ENCODE results near the gene WIPI1. TPM values are rescaled to one million over a fixed set of nuclear protein-coding genes. Genes with fewer than 3 reads are reported as not detected.
A peak's percentile ranks its signal among the peaks of the same experiment; 100 is the strongest.
"Not testable (repeated sequence)": the region's sequence is repeated elsewhere in the genome, so short reads cannot be mapped to it uniquely, and the experiment has no call there.

The WIPI1 gene
- polyA plus RNA-seq, 2 of the 4 experiments (the other 2 are of a cell fraction) = 9.5 to 19.7 TPM

DNA sequence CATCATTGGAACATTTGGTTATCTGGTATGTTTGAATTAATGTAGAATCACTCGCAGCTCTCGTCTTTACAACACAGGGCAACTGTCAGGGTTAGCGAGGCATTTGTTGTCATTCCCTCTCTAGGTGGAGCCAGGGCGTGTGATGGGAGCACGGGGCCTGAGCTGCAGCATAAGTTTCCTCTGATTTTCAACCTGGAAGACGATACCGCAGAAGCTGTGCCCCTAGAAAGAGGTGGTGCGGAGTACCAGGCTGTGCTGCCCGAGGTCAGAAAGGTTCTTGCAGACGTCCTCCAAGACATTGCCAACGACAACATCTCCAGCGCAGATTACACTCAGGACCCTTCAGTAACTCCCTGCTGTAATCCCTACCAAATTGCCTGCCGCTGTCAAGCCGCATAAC is 37.2 kb downstream of the WIPI1 start:
- ATAC-seq (no peak; a peak in 1 of 6 replicates), DNase-seq (ENCODE audit: low read depth in 1 of 2, low spot score in 1 of 2) (no peak), FAIRE-seq (no peak)
- H3K9me3 ChIP-seq = no peaks in the 10 kb centered on the region
- H3K4me1 ChIP-seq = no peaks in the 10 kb centered on the region
- no peak overlapping the region for H3K4me2 ChIP-seq
- ChIA-PET CTCF (interaction anchor here (2.0 to 2.1 kb wide), 2 partner anchors 17 to 21 kb away, joined by 5 to 10 read pairs; no protein-coding TSS in a partner anchor), POLR2A (no interaction called here)
- TF ChIP-seq KDM1A (IDR thresholded peaks at IDR 0.05; ENCODE audit: low read depth) (no peak), FOXS1 (CRISPR knock-in tag; IDR thresholded peaks at IDR 0.05) (no peak), CHD4 (IDR thresholded peaks at IDR 0.05; ENCODE audit: borderline replicate concordance) (no peak), POLR2AphosphoS2 (conservative IDR thresholded peaks at IDR 0.05; ENCODE audit: low read length) (no peak), HOXA7 (CRISPR knock-in tag; IDR thresholded peaks at IDR 0.05) (no peak), HEYL (CRISPR knock-in tag; IDR thresholded peaks at IDR 0.05) (no peak), RCOR1 (IDR thresholded peaks at IDR 0.05; ENCODE audit: low read depth, low read length) (no peak), HDAC2 (IDR thresholded peaks at IDR 0.05) (no peak)
- 79% methylated on average over 14 of the region's 14 CpGs for WGBS (ENCODE audit: missing lambda C conversion rate)
- H3K4me3 ChIP-seq = no peak overlapping the region
- H3K27ac ChIP-seq = no peak overlapping the region

DNA sequence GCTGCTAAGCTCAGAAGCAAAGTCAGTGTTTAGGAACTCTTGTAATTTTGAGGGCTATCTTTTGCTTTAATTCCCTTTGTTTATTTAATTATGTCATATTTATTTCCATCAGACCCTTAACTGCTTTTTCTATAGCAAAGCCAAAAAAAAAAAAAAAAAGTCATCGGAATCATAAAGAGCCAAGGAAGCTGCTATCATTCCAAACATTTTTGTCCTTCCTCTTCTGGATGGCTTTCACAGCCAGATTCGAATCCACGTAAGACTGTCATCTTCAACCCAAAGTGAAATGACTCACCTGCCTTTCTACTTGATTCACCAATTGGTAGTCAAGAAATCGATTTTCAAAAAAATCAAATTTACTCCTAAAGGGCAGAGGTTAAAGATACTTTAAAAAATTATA is 38.4 kb downstream of the WIPI1 start:
- H3K4me1 ChIP-seq = no peaks in the 10 kb centered on the region
- no peak overlapping the region for H3K4me2 ChIP-seq
- ChIA-PET CTCF (interaction anchor here (0.8 to 2.1 kb wide), 8 partner anchors 13 to 154 kb away, joined by 3 to 10 read pairs (median 5); no protein-coding TSS in a partner anchor), POLR2A (no interaction called here)
- no peak for ATAC-seq
- WGBS (ENCODE audit: missing lambda C conversion rate) = 41% methylated on average over 4 of the region's 4 CpGs
- FAIRE-seq = no peak
- TF ChIP-seq FOSL2 (IDR thresholded peaks at IDR 0.05) = no peak
- no peak for TF ChIP-seq FOSL2 (CRISPR knock-in tag; IDR thresholded peaks at IDR 0.05)
- no peak for TF ChIP-seq SREBF2 (IDR thresholded peaks at IDR 0.05)
- no peak for TF ChIP-seq TFCP2L1 (CRISPR knock-in tag; IDR thresholded peaks at IDR 0.05)
- TF ChIP-seq, protein P1, sequence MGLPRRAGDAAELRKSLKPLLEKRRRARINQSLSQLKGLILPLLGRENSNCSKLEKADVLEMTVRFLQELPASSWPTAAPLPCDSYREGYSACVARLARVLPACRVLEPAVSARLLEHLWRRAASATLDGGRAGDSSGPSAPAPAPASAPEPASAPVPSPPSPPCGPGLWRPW (IDR thresholded peaks at IDR 0.05) = no peak
- H3K4me3 ChIP-seq = no peak overlapping the region
- H3K9me3 ChIP-seq = no peaks in the 10 kb centered on the region
- H3K27ac ChIP-seq = no peak overlapping the region
- no peak for DNase-seq (ENCODE audit: low read depth in 1 of 2, low spot score in 1 of 2)

DNA sequence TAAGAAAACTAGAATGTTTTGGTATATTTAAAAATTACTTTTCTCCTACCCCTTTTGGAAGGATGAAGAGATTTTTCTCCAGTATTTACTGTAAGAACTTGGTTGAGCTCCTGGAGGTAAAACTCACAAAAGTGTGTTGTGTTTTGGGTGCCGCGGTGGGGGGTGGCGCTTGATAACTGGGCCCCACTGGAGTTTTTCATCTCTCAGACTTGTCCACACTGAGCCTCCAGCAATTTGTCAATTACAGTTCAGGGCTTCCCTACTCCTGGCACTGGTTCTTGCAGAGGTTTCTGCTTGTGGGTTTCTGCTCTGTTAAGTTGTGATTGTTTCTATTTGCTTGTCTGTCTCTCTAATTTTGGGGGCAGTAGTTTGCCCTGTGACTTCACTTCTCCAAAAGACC is 40.0 kb downstream of the WIPI1 start:
- FAIRE-seq (no peak), ATAC-seq (no peak), DNase-seq (ENCODE audit: low read depth in 1 of 2, low spot score in 1 of 2) (no peak)
- Histone ChIP-seq H3K27ac (no peak overlapping the region), H3K4me3 (no peak overlapping the region), H3K4me2 (no peak overlapping the region), H3K4me1 (no peaks in the 10 kb centered on the region), H3K9me3 (no peaks in the 10 kb centered on the region)
- CTCF ChIA-PET = interaction anchor here (0.9 to 4.2 kb wide), 6 partner anchors 15 to 154 kb away, joined by 3 to 21 read pairs (median 8); no protein-coding TSS in a partner anchor
- WGBS (ENCODE audit: missing lambda C conversion rate) = 87% methylated on average over 3 of the region's 3 CpGs
- POLR2A ChIA-PET = no interaction called here
- TF ChIP-seq ESRRA (IDR thresholded peaks at IDR 0.05; ENCODE audit: borderline replicate concordance, low read length) = no peak
- TF ChIP-seq, protein P2, sequence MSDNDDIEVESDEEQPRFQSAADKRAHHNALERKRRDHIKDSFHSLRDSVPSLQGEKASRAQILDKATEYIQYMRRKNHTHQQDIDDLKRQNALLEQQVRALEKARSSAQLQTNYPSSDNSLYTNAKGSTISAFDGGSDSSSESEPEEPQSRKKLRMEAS (IDR thresholded peaks at IDR 0.05) = no peak
- TF ChIP-seq, protein P3, sequence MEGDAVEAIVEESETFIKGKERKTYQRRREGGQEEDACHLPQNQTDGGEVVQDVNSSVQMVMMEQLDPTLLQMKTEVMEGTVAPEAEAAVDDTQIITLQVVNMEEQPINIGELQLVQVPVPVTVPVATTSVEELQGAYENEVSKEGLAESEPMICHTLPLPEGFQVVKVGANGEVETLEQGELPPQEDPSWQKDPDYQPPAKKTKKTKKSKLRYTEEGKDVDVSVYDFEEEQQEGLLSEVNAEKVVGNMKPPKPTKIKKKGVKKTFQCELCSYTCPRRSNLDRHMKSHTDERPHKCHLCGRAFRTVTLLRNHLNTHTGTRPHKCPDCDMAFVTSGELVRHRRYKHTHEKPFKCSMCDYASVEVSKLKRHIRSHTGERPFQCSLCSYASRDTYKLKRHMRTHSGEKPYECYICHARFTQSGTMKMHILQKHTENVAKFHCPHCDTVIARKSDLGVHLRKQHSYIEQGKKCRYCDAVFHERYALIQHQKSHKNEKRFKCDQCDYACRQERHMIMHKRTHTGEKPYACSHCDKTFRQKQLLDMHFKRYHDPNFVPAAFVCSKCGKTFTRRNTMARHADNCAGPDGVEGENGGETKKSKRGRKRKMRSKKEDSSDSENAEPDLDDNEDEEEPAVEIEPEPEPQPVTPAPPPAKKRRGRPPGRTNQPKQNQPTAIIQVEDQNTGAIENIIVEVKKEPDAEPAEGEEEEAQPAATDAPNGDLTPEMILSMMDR (IDR thresholded peaks at IDR 0.05) = no peak
- TF ChIP-seq, protein P1 (IDR thresholded peaks at IDR 0.05) = no peak
- no peak for TF ChIP-seq HOXB5 (CRISPR knock-in tag; IDR thresholded peaks at IDR 0.05)
- TF ChIP-seq SMC3 (IDR thresholded peaks at IDR 0.05) = no peak
- TF ChIP-seq NR3C1 (IDR thresholded peaks at IDR 0.05) = no peak
- TF ChIP-seq HEYL (CRISPR knock-in tag; IDR thresholded peaks at IDR 0.05) = no peak
- TF ChIP-seq CBX2 (IDR thresholded peaks at IDR 0.05; ENCODE audit: borderline replicate concordance, low read depth) = no peak
- TF ChIP-seq RAD21 (conservative IDR thresholded peaks at IDR 0.05 in 1 of 2, IDR thresholded peaks at IDR 0.05 in 1 of 2) = no peak
- no peak for TF ChIP-seq ZC3H11A (IDR thresholded peaks at IDR 0.05)
- TF ChIP-seq CEBPB (IDR thresholded peaks at IDR 0.05) = no peak
- no peak for TF ChIP-seq POLR2AphosphoS2 (conservative IDR thresholded peaks at IDR 0.05; ENCODE audit: low read length)
- no peak for TF ChIP-seq BHLHE40 (IDR thresholded peaks at IDR 0.05; ENCODE audit: low read depth, low read length)
- TF ChIP-seq FOXS1 (CRISPR knock-in tag; IDR thresholded peaks at IDR 0.05) = no peak
- no peak for TF ChIP-seq FOSB (CRISPR knock-in tag; IDR thresholded peaks at IDR 0.05)

DNA sequence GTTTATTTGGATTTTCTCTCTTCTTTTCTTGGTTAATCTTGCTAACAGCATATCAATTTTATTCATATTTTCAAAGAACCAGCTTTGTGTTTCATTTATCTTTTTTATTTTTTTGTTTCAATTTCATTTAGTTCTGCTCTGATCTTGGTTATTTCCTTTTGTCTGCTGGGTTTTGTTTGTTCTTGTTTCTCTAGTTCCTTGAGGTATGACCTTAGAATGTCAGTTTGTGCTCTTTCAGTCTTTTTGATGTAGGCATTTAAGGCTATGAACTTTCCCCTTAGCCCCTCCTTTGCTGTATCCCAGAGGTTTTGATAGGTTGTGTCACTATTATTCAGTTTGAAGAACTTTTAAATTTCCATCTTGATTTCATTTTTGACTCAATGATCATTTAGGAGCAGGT is 42.4 kb downstream of the WIPI1 start:
- ATAC-seq, POLR2A ChIA-PET, FAIRE-seq: not testable (repeated sequence)

DNA sequence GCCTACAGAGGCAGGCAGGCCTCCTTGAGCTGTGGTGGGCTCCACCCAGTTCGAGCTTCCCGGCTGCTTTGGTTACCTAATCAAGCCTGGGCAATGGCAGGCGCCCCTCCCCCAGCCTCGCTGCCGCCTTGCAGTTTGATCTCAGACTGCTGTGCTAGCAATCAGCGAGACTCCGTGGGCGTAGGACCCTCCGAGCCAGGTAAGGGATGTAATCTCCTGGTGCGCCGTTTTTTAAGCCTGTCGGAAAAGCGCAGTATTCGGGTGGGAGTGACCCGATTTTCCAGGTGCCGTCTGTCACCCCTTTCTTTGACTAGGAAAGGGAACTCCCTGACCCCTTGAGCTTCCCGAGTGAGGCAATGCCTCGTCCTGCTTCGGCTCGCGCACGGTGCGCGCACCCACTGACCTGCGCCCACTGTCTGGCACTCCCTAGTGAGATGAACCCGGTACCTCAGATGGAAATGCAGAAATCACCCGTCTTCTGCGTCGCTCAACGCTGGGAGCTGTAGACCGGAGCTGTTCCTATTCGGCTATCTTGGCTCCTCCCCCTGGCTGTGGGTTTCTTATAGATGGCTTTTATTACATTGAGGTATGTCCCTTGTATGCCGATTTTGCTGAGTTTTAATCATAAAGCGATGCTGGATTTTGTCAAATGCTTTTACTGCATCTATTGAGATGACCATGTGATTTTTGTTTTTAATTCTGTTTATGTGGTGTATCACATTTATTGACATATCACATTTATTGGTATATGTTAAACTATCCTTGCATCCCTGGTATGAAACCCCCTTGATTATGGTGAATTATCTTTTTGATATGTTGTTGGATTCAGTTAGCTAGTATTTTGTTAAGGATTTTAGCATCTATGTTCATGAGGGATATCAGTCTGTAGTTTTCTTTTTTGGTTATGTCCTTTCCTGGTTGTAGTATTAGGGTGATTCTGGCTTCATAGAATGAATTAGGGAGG is 43.4 kb downstream of the WIPI1 start:
- H3K4me1 ChIP-seq, H3K9me3 ChIP-seq, FAIRE-seq, POLR2A ChIA-PET: not testable (repeated sequence)
- Histone ChIP-seq H3K4me3 (peak overlapping the region; percentile 37), H3K27ac (peak overlapping the region in 1 of 2 experiments; percentile 16; a peak in 1 of 6 replicates), H3K4me2 (peak overlapping the region; percentile 52)
- ATAC-seq (peak in 1 of 2 experiments; percentile 82; a peak in 3 of 6 replicates), DNase-seq (ENCODE audit: low read depth in 1 of 2, low spot score in 1 of 2) (peak in 1 of 2 experiments; percentile 33)
- CTCF ChIA-PET = interaction anchor here (1.5 to 4.2 kb wide), 4 partner anchors 14 to 214 kb away, joined by 3 to 21 read pairs (median 11); no protein-coding TSS in a partner anchor
- 3% methylated on average over 30 of the region's 34 CpGs for WGBS (ENCODE audit: missing lambda C conversion rate)

More for the DNA sequence above, 42.4 kb downstream of the WIPI1 start:
- not testable (repeated sequence) for H3K9me3 ChIP-seq; DNase-seq (ENCODE audit: low read depth in 1 of 2, low spot score in 1 of 2); H3K4me2 ChIP-seq; H3K4me3 ChIP-seq; H3K27ac ChIP-seq; H3K4me1 ChIP-seq
- CTCF ChIA-PET = interaction anchor here (1.5 to 4.2 kb wide), 5 partner anchors 15 to 215 kb away, joined by 3 to 21 read pairs (median 12); no protein-coding TSS in a partner anchor
